HG03571 (cell line): ENCODE results near the gene RASSF4.

ENCODE experiments used
- ATAC-seq: cut with Tn5 transposase; IDR thresholded peaks from one replicate; pipeline ENCODE4 v1.9.1; 2021; ENCODE audit not compliant: unreplicated experiment

The RASSF4 gene

DNA sequence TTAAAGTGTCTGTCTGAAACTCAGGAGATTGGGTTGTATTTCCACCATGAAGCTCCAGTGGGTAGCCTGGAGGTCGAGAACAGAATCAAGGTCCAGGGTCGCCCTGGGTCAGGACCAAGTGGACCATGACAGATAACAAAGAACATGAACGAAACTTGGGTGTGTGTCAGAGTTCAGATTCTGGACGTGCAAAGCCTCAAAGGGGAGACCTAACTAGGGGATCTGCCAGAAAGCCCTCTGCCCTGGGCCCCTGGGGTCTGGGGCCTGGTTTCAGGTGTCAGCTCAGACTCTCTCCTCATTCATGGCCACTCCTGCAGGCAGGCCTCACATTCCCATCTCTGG, 1.6 kb downstream of the RASSF4 start:
- ATAC-seq: no peak

DNA sequence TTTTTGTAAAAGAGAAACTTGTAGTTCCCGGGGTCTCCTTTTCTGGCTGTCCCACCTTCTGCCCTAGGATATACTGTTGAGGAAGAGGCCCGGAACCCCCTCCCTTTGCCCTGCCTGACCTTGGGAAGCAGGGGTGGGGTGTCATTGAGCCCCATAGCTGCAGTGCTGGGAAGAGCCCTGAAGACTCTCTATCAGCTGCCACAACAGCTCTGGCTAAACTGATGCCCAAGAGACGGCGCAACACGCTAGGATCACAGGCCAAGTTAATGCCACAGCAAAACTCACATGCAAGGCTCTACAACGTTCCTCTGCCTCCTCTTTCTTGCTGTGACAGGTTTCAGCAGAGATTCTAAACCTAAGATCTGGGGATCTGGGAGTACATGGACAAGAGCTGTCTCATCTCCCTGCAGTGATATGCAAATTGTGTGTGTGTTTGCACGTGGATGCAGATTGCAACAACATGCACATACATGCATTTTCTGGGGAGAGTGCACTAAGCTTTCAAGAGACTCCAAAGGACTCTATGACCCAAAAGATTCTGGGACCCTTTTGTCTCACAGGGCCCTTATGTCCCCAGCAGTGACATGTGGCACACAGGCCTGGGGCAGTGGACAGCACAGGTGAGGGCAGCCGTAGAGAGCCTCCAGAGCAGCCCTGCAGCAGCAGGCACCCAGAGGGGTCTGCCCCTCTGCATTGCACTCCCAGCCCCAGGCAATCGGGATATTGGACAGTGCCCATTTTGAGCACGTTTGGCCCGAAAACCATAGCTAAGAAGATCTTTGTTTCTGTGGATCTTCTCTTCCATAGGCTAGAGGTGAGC, 2.5 kb downstream of the RASSF4 start:
- no peak for ATAC-seq

DNA sequence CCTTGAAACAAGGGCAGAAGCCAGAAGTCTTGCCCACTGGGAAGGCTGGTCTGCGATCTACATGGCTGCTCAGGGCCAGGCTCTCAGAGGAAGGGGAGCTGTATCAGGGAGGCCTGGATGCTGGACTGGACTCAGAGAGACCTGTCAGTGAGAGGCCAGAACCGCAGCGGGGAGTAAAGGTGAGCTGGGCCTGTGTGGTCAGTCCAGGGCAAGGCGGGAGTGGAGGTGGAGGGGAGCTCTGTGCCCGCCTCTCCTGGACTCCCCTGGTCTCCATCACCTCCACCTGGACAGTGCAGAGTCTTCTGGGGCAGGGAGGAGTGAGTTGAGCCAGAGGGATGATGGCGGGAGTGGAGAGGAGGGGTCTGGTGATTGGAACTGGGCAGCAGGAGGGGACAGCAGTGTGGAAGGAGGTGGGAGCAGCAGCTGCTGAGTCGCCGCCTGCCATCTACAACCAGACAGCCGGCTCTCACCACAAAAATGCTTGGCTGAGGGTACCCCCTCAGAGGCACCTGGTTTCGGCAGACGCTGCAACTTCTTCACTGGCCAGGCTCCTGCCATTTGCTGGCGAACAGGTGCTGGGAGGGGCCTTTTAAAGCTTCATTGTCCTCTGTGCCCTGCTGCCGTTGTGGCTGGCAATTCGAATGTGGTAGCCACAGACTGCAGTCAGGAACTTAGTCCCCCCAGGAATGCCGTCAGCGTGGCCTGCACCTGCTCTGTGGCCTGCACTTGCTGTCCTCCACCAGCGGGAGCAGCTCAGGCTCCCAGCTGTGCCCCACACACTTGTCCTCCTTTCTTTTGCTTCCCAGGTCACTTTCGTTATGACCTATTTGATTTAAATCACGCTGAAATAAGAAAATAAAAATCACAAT, 3.5 kb downstream of the RASSF4 start:
- no peak for ATAC-seq

DNA sequence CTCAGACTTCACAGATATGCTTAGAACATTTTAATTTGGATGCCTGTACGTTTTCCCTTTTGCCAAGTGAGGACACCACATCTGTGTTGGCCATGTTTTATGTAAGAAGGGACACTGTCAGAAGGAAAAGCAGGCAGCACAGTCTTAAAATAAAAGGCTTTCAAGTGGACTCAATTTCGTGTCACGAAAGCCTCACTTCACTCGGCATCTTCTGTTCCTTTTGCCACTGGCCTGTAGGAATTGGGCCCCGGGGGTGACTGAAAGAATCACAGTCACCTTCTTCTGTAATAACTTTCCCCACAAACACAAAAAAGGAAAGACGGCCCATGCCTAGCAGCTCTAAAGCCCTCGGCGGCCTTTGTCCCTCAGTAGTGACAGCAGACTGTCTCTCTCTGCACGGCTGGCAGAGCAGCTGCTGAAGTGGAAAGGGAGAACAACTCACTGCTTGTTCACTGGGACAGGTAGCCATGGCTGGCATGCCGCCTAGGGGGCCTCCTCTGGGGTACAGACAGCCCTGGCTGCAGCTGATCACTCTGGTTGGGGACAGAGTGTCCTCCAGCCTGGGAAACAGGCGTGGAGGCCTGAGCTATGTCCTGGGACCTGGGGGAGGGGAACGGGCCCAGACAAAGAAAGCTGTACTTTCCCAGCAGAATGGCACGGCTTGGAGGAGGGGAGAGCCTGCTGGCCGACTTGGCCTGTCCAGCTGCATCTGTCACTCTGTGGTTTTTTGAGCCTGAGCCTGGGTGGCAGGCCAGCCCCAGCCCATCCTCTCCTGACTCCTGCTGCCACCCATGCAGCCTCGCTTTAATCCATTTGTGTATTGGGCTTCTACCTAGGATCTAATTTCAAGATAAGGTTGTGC, 4.4 kb downstream of the RASSF4 start:
- ATAC-seq: peak; percentile 23

DNA sequence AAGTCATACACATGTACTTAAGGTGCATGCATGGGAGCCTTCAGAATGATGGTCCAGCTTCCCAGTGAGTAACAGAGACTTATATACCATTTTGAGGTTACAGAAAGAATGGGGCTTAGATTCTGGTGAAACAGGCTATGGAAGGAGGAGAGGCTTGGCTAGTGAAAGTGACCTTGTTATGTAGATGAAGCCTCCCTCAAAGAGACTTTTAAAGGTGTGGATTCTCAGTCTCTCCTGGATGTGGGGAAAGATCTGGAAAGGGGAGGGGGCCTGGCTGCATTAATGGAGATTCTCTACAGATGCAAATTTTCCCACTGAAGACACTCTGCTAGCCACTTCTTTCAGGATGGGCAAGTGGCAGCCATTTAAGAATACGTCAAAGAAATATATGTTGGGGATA, 5.5 kb downstream of the RASSF4 start:
- no peak for ATAC-seq

DNA sequence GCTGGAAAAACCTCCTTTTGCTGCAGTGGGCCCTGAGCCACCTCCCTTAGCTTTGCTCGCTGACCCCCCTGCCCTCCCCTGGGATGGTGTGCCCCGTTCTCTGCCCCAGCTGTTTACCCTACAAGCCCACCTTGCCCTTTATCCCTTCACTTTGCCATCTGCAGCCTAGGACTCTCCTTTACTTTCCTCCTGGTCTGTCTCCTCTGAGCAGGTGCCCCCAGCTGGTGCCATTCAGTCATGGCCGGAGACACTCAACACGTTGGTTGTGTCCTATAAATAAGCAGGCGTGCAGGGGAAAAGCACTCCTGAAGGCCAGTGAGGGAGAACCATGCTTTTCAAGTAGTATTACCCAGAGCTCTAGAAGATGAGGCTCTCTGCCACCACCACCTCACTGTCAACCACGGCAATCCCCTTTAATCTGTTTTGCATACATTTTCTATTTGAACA, 6.1 kb downstream of the RASSF4 start:
- peak; percentile 22 for ATAC-seq

DNA sequence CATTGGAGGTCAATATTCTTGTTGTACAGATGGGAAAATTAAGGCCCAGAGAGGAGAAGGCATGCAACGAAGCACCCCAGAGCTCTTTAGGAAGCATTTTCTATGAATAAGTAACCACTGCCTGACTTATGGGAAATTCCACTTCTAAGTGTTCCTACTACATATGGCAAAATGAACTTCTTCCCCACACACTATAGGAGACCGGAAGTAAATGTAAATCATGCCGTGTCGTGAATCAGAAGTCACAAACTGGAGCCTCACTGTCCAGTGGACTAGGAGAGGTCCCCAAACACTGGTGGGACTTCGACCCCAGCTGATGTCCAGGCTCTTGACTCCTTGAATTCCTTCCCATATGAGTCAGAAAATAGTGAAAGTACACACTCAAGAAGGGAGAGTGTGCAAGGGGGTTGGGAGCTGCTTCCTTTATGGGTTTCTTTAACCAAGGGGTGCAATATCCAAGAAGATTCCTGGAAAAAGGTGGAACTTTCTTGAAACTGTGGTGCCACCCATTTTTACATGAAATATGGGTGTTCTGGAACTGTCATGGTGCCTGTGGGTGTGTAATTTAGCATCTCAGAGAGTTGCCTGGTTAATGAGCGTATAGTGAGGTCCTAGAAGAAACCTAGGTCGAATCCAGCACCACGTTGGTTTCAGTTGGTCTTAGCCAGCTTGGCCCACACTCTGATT, 6.7 kb downstream of the RASSF4 start:
- ATAC-seq: peak; percentile 27

DNA sequence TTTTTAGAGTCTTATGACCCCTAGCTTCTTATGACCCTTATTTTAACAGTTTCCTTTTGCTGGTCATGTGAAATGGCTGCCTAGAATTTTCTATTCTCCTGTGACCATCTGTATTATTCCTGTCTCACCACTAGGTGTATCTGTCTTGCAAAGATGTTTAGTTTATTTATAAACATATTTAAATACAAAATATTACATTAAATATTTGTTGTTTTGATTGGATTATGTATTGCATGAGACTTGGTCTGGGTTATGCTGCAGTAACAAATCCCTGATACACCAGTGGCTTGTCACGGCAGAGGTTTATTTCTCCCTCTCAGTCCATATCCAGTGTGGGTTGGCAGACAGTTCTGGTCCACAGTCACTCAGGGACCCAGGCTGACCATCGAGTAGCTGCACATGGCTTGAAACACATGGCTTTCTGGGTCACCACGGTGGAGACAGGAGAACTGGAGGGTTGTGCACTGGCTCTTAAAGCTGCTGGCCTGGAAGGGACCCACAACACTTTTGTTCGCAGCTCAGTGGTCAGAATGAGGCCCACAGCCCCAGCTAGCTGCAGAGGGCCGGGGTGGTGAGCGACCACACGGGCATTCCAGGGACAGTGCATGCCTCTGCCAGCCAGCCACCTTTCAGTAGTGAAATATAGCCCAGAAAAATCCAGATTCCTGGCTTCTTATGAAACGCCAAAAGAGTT, 7.4 kb downstream of the RASSF4 start:
- no peak for ATAC-seq

DNA sequence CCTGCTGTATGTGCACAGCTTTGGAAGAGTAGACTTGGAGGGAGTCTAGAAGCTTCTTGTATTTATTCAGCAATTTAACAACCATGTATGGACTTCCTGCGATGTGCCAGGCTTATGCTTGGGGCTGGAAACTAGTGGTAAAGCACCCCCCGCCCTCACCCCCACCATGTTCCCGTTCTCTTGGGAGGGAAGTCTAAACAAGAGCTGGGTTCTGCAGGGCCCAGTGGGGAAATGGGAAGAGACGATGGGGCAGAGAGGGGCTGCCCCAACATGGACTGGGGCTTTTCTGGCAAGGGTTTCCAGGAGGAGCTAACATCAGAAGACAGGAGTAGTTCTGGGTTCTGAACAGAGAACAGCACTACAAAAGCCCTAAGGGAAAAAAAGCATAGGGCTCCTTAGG, 8.0 kb downstream of the RASSF4 start:
- no peak for ATAC-seq

DNA sequence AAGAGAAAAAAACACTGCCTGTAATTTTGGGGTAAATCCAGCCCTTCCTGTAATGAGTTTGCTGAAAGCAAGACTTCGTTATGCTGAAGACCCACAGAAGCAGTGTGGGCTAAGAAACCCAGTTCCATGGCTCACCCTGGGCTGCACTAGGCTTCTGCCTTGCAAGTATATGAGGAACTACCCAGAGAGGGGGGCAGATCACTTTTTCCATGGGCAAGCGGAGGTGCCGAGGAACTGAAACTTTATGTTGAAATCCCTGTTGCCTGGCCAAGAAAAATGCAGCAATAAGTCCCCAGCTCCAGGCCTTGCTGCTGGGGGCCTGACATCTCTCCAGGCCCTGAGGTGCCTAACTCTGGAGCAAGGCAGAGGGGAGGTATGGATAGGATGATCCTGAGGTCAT, 8.5 kb downstream of the RASSF4 start:
- no peak for ATAC-seq

DNA sequence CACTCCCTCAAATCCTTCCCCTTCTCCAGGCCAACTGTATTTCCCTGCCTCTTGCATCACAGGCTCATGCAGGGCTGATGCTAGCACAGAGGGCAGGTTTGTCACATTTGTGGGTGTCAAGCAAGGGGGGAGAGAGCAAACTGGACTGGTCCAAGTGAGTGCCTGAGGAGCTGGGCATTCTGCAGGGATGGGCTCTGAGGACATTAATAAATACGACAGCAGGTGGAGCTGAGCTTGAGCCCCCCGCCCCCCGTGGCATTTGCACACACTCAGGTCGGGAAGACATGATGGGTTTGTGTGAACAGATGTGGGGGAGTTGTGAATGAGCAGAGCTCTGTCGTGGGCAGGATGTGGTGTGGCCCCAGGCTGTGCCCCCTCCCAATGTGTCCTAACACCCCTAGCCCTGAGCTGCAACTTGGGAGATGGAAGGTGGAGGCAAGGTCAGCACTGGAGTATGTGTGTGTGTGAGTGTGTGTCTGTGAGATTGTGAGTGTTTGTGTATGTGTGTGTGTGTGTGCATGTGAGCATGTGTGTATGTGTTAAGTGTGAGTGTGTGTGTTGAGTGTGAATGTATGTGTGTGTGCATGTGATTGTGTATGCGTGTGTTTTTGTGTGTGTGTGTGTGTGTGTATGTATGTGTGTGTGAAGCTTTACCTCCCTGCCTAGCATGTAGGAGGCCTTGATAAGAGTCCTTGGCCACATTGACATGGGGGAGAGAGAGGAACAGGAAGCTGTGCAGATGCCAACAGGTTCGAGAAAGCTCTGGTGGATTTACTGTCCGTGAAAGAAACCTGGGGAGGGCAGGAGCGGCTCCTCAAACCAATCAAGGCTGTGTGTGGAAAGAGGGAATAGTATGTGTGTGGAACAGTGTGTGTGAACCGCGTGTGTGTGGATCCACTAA, 9.1 kb downstream of the RASSF4 start:
- ATAC-seq: no peak

DNA sequence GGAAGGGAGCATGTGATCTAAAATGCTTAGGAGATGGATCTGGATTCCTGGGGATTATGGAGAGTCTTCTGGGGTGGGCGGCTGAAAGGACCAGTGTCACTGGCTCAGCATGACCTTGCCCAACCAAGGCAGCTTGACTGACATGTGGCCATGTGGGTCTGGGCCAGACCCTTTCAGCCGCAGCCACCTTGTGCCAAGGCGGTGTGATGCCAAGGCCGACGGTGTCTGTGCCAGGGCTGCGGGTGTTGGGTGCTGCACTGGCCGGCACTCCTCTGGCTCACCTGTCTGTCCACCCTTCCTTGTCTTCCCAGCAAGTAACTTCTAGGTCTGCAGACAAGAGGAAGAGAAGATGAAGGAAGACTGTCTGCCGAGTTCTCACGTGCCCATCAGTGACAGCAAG, 10.3 kb downstream of the RASSF4 start:
- ATAC-seq: no peak

DNA sequence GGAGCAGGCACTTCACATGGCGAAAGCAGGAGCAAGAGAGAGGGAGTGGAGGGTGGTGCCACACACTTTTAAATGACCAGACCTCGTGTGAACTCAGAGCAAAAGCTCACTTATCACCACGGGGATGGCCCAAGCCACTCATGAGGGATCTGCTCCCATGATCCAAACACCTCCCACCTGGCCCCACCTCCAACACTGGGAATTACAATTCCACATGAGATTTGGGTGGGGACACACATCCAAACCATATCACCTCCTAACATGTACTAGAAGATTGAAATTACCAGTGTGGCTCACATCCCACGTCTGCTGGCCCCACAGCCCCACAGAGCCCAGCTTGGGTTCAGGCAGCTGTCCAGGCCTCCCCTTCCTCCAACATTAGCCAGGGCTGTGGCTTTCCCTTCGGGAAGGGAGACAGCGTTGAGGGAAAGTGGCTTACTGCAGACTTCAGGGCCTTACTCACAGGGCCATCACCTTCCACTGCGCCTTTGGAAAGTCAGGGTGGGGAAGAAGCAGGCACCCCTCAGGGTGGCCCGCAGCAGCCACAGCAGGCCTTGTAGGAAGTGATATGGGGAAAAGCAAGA, 11.3 kb downstream of the RASSF4 start:
- ATAC-seq: no peak

DNA sequence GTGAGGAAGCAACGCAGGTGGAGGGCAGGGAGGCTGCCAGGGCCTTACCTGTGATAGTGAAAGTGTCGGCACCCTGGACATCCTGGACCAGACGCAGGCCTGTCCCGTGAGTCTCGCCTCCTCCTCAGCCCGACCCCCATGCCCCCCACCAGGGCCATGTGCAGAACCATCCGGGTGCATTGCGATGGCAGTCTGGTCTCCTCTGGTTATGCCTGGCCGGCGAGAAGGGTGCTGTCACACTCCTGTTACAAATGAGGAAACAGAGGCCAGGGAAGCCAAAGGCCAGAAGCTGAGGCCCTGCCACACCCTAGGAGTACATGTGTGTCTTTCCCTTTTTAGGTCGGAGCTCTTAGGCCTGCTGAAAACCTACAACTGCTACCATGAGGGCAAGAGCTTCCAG, 11.8 kb downstream of the RASSF4 start:
- no peak for ATAC-seq

DNA sequence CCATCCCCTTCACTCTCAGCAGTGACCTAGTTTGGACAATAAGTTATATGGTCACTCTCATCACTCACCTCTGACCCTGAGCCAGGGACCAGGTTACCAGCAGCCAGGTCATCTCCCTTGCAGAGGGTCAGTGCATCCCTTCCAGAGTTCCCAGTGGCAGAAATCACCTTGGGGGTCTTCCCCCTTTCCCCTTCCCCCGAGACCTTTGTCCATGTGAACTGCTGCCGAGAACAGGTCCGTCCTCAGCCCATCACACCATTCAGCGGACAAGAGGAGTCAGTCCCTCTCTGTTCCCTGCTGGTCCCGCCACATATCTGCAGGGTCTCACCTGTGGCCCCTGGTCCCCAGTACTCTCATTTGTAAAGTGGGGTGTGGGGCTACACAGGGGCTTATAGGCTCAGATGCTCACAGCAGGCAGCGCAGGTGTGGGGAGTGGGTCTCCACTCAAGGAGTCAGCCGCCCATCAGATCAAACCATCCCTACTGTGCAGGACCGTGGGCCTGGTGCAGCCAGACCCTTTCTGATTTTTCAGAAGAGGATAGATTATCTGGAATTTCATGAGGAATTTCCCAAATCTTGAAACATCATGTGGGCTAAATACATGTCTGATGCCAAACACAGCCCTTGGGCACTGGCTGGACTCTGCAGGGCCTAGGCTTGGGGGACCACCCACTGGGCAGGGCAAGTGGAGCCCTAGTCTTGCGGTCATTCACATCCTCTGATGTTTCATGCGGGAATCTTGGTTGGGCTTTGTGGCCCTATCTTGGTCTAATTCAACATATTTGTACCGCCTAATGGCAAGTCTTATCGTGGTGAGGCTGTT, 12.5 kb downstream of the RASSF4 start:
- no peak for ATAC-seq

DNA sequence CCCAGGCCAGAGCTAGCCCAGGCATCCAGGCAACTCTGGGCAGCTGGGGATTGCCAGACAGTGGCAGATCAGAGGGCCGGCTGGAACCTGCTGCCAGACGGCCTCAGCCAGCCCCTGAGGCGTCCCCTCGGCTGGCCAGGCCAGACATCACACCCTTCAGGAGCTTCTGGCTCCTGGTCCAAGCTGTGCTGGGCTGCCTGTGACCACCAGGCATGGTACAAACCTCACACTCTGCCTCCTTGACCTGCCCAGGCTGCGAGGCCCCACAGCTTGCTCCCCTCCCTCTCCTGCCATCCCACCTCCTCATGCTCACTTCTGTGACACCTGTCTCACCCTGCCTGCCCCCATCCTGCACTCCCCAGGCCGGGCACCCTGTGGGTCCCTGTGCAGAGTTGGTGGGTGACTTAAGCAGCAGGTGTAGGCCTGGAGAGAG, 13.3 kb downstream of the RASSF4 start:
- ATAC-seq: no peak

DNA sequence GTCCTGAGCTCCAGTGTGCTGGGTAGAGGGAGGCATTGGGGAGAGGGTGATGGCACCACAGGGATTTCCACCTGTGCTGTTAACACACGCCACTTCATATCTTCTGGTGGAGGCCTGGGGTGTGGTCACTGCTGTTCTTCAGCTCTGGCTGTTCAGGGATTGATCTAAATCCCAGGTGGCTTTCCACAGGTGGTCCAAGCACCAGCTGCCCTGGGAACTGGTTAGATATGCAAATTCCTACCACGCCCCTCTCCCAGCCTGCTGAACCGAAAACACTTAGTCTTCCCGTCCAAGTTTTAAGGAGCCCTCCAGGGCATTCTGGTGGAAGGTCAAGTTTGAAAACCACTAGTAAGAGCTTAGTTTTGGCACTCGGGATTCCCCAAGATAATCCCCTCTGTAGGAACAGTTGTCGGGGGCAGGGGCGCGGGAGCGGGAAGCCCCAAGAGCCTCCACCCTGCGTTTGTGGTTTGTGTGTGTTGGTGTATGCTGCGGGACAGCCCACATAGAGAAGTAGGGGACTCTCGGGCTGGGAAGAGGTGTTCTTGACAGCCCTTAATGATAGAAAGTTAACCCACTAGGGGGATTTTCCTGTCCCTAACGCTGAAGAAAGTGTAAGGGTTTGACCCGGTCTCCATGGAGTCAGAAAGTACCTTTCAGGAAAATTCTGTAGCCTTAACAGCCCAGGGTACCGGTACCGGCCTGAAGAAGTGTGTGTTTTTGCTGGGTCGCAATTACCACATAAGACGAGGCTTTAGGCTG, 13.9 kb downstream of the RASSF4 start:
- no peak for ATAC-seq
